Epithelial cell of esophagus (primary cell): ENCODE results near the gene CERS5.

Source experiments
- DNase-seq: peaks from one replicate; pipeline ENCODE4 v3.0.0; 2010; ENCODE audit warnings: low read depth
- H3K4me3 ChIP-seq: 2 replicates; pipeline ENCODE4 v1.5.1; 2011; ENCODE audit warnings: mild to moderate bottlenecking, low read length, control low read depth
- TF ChIP-seq, protein P1 (sequence below): IDR thresholded peaks from 2 replicates; pipeline ENCODE4 v1.5.1; 2011; ENCODE audit warnings: low read depth, mild to moderate bottlenecking, low read length, control low read depth, inconsistent platforms; ENCODE audit not compliant: insufficient read depth; ENCODE audit errors: missing control alignments

The CERS5 gene

GRCh38 chr12:50104417-50105366, 62.5 kb downstream of the CERS5 start:
- no peak overlapping the region for H3K4me3 ChIP-seq
- TF ChIP-seq, protein P1, sequence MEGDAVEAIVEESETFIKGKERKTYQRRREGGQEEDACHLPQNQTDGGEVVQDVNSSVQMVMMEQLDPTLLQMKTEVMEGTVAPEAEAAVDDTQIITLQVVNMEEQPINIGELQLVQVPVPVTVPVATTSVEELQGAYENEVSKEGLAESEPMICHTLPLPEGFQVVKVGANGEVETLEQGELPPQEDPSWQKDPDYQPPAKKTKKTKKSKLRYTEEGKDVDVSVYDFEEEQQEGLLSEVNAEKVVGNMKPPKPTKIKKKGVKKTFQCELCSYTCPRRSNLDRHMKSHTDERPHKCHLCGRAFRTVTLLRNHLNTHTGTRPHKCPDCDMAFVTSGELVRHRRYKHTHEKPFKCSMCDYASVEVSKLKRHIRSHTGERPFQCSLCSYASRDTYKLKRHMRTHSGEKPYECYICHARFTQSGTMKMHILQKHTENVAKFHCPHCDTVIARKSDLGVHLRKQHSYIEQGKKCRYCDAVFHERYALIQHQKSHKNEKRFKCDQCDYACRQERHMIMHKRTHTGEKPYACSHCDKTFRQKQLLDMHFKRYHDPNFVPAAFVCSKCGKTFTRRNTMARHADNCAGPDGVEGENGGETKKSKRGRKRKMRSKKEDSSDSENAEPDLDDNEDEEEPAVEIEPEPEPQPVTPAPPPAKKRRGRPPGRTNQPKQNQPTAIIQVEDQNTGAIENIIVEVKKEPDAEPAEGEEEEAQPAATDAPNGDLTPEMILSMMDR: no peak
- DNase-seq: no peak

- TF ChIP-seq, protein P1: peak; percentile 33
- DNase-seq: peak; percentile 72
- no peak within 1 kb of the TSS for H3K4me3 ChIP-seq
Measured at GRCh38 chr12:50103767-50104321, 63.3 kb downstream of the CERS5 start, which contains the start of gene GPD1. Gene GPD1 (plus strand): TSS chr12:50104008. CDS start chr12:50104051, 43 bp downstream.

DNA sequence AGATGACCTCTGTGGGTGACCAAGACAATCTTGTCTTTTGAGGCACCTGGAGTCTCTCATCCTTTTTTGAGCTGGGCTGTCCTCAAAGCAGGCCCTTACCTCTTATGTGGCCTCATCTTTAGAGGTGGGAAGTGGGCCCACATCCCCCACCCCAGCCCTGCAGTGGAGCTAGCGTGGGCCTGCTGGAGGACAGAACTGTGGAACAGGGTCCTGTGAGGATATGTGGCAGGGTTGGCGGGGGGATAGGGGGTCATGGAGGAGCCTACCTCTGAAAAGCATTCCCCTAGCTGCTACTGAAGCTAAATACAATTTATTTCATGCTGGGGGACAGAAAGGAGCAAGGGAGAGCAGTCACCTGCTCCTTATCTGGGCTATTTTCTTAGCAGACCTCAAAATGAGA, 63.8 kb downstream of the CERS5 start:
- no peak overlapping the region for H3K4me3 ChIP-seq
- TF ChIP-seq, protein P1: no peak
- DNase-seq: no peak

- H3K4me3 ChIP-seq: no peak overlapping the region
- no peak for DNase-seq
- TF ChIP-seq, protein P1: no peak
Measured at GRCh38 chr12:50102646-50103309, 64.4 kb downstream of the CERS5 start.

DNA sequence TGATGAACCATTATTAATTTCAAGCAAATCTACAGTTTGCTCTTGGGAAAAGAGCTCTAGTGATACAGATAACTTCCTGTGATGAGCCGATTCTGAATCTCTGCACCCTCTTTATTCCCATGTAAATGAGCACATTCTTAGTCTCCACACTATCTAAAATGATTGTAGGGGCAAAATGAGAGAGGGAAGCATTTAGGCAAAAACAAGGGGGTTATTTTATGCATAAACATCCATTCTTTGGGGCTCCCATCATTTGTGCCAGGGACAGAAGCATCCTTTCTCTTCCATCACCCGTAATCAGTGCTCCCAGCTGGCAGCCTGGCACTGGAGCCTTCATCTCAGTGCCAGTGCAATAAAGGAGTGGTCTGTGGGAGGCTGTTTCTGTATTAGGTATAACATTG, 65.0 kb downstream of the CERS5 start:
- no peak for DNase-seq
- no peak overlapping the region for H3K4me3 ChIP-seq
- TF ChIP-seq, protein P1: no peak

GRCh38 chr12:50101663-50102062, 65.5 kb downstream of the CERS5 start:
- peak; percentile 45 for DNase-seq
- no peak overlapping the region for H3K4me3 ChIP-seq
- TF ChIP-seq, protein P1: peak; percentile 60
